GM12864 (cell line): ENCODE results near the gene SYT8.

Source experiments
- DNase-seq: peaks from one replicate; pipeline ENCODE4 v3.0.0-alpha.2; 2011; ENCODE audit warnings: low read depth
- H3K4me3 ChIP-seq: 2 replicates; pipeline ENCODE4 v1.5.1; 2011; ENCODE audit warnings: mild to moderate bottlenecking, low read depth, low read length, control low read depth
- TF ChIP-seq, protein P1 (sequence below): IDR thresholded peaks from 2 replicates; pipeline ENCODE4 v1.5.1; 2011; ENCODE audit warnings: low read depth, mild to moderate bottlenecking, moderate library complexity, low read length, control low read depth, inconsistent platforms; ENCODE audit errors: missing control alignments

Gene SYT8

GRCh38 chr11:1878137-1879031 lies 43.6 kb downstream of the SYT8 start:
- TF ChIP-seq, protein P1, sequence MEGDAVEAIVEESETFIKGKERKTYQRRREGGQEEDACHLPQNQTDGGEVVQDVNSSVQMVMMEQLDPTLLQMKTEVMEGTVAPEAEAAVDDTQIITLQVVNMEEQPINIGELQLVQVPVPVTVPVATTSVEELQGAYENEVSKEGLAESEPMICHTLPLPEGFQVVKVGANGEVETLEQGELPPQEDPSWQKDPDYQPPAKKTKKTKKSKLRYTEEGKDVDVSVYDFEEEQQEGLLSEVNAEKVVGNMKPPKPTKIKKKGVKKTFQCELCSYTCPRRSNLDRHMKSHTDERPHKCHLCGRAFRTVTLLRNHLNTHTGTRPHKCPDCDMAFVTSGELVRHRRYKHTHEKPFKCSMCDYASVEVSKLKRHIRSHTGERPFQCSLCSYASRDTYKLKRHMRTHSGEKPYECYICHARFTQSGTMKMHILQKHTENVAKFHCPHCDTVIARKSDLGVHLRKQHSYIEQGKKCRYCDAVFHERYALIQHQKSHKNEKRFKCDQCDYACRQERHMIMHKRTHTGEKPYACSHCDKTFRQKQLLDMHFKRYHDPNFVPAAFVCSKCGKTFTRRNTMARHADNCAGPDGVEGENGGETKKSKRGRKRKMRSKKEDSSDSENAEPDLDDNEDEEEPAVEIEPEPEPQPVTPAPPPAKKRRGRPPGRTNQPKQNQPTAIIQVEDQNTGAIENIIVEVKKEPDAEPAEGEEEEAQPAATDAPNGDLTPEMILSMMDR: no peak
- H3K4me3 ChIP-seq: no peak overlapping the region

GRCh38 chr11:1879342-1879940 lies 44.7 kb downstream of the SYT8 start:
- no peak overlapping the region for H3K4me3 ChIP-seq
- TF ChIP-seq, protein P1: no peak
- DNase-seq: no peak

More at GRCh38 chr11:1878137-1879031, 43.6 kb downstream of the SYT8 start:
- DNase-seq: no peak

- TF ChIP-seq, protein P1: no peak
- DNase-seq: no peak
- no peak overlapping the region for H3K4me3 ChIP-seq
Observed at GRCh38 chr11:1879941-1880720, 45.3 kb downstream of the SYT8 start.

GRCh38 chr11:1880746-1881441 lies 46.1 kb downstream of the SYT8 start:
- no peak overlapping the region for H3K4me3 ChIP-seq
- DNase-seq: no peak
- TF ChIP-seq, protein P1: no peak

DNA sequence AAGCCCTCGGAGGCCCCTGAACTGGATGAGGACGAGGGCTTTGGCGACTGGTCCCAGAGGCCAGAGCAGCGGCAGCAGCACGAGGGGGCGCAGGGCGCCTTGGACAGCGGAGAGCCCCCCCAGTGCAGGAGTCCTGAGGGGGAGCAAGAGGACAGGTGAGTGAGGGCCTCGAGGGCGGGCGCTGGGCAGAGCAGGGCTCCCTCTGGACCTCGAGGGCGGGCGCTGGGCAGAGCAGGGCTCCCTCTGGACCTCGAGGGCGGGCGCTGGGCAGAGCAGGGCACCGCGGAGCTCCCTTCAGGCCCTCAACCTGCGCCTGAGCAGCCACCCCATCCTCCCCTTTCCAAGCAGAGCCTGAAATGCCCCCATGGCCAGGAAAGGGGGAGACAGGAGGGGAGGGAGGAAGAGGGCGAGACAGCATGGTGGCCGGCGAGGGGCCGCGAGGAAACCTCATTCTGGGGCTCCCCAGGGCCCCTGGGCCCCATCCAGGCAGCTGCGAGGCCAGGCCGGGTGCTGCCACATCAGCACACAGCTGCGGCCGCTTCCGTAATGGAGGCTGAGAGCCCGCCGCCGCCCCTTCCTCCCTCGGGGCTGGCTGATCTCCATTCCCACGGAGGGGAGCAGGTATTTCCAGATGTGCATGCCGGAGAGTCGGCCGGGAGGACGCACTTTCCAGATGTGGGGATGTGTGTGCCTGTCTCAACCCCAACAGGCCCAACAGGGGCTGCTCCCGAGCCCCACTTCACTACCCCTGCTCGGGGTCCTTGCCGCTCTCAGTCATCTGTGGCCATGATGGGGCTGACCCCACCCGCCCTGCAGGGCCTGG lies 46.9 kb downstream of the SYT8 start:
- no peak for DNase-seq

More for the DNA sequence above, 46.9 kb downstream of the SYT8 start:
- TF ChIP-seq, protein P1: no peak
- no peak overlapping the region for H3K4me3 ChIP-seq
